Progenitor cell of endocrine pancreas (in vitro differentiated cells): ENCODE results near the gene GTF3C2. TPM values are rescaled to one million over a fixed set of nuclear protein-coding genes. Genes with fewer than 3 reads are reported as not detected.
"Not testable (repeated sequence)": the region's sequence is repeated elsewhere in the genome, so short reads cannot be mapped to it uniquely, and the experiment has no call there.

Experiments used
- DNase-seq: peaks from one replicate; pipeline ENCODE4 v3.0.0; 2021; ENCODE audit warnings: low spot score; ENCODE audit not compliant: unreplicated experiment
- H3K27ac Mint-ChIP-seq: 2 replicates; pipeline ENCODE4 v1.8.0; 2021; ENCODE audit warnings: mild to moderate bottlenecking, moderate library complexity, mixed read lengths
- H3K27me3 Mint-ChIP-seq: 2 replicates; pipeline ENCODE4 v1.8.0; 2021; ENCODE audit warnings: mixed read lengths
- H3K36me3 Mint-ChIP-seq: 2 replicates; pipeline ENCODE4 v1.8.0; 2022; ENCODE audit warnings: mixed read lengths; ENCODE audit not compliant: insufficient read depth
- H3K4me1 Mint-ChIP-seq: 2 replicates; pipeline ENCODE4 v1.8.0; 2021; ENCODE audit warnings: low read depth, mixed read lengths
- H3K4me3 Mint-ChIP-seq: 2 replicates; pipeline ENCODE4 v1.8.0; 2021; ENCODE audit warnings: low read depth, mild to moderate bottlenecking, moderate library complexity, mixed read lengths
- H3K9me3 Mint-ChIP-seq: 2 replicates; pipeline ENCODE4 v1.8.0; 2021; ENCODE audit warnings: low read depth, mixed read lengths
- CTCF ChIP-seq: fragments of 200-600 bp; sonication (generic); IDR thresholded peaks from one replicate; pipeline ENCODE4 v1.5.0; 2021; ENCODE audit warnings: antibody characterized with exemption, mild to moderate bottlenecking; ENCODE audit not compliant: unreplicated experiment
- total RNA-seq: library from RNA; stranded (reverse); gene quantifications from 2 replicates; pipeline ENCODE4 v1.2.1, GENCODE V29; 2021

Gene GTF3C2
- total RNA-seq, 1 donor from 2014 or later: 106 TPM

GRCh38 chr2:27322766-27323595, 33.6 kb downstream of the GTF3C2 start, which contains the start of gene MPV17:
MPV17 (minus strand) TSS chr2:27323097; CDS start chr2:27322517, 580 bp downstream.
- Mint-ChIP-seq H3K4me1 (peaks cover 11% of the 10 kb centered on the region), H3K4me3 (peak within 1 kb of the TSS; percentile 89), H3K27me3 (no peaks in the 10 kb centered on the region), H3K36me3 (peaks cover 15% of the 10 kb centered on the region), H3K9me3 (no peaks in the 10 kb centered on the region), H3K27ac (peak within 1 kb of the TSS; percentile 99)
- no peak for TF ChIP-seq CTCF
- DNase-seq: peak; percentile 80

DNA sequence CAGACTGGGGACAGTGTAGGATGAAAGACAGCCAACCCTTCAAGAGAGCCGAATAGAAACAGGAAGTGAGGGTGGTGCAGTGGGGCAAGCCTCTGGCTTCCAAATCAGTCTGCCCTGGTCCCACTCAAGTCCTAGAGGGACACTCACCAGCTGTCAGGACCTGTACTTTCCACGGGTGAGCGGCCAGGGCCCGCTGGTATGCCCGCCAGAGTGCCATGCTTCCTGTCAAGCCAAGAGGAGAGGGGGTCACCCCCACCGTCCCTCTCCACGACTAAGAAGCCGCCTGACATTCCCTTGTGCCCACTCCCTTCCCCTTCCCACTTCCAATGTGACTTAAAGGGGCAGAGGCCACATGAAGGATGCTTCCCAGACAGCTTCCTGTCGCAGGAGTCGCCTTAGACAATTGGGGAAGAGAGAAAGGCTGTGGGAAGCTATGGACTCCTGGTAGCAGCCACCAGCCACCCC, 34.2 kb downstream of the GTF3C2 start:
- H3K4me1 Mint-ChIP-seq: peaks cover 11% of the 10 kb centered on the region
- no peaks in the 10 kb centered on the region for H3K9me3 Mint-ChIP-seq
- TF ChIP-seq CTCF: no peak
- DNase-seq: no peak
- H3K27ac Mint-ChIP-seq: peak overlapping the region; percentile 99
- H3K36me3 Mint-ChIP-seq: peaks cover 13% of the 10 kb centered on the region
- no peaks in the 10 kb centered on the region for H3K27me3 Mint-ChIP-seq
- peak overlapping the region; percentile 89 for H3K4me3 Mint-ChIP-seq

DNA sequence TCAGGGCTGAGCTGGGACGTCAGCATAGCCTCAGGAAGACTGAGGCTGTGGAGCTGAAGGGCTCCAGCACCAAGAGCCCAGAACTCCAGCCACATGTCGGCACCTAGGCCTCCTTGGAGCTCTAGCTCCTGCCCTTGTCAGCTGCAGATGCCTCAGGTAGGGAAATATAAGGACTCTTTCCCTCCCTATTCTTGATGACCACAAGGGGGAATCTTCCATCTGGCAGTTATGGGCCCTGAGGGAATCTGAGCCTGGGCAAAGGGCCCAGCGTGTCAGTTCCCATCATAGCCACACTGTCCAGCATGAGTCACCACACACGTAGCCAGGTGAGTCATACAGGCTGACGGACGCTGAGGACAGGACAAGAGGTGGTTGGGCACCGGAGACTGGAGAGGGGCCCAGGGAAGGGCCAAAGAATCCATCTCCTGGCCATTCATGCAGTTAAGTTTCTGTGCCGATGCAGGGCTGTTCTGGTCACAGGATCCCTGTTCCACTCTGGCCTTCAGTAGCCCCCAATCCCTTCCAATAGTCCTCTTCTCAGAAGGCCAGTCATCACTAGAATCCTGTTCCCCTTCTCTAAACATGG, 35.5 kb downstream of the GTF3C2 start:
- H3K4me1 Mint-ChIP-seq: peaks cover 11% of the 10 kb centered on the region
- H3K36me3 Mint-ChIP-seq: peaks cover 3% of the 10 kb centered on the region
- peak overlapping the region; percentile 52 for H3K4me3 Mint-ChIP-seq
- H3K9me3 Mint-ChIP-seq: no peaks in the 10 kb centered on the region
- TF ChIP-seq CTCF: peak; percentile 26
- H3K27me3 Mint-ChIP-seq: no peaks in the 10 kb centered on the region
- no peak for DNase-seq
- peak overlapping the region; percentile 51 for H3K27ac Mint-ChIP-seq

- not testable (repeated sequence) for DNase-seq, H3K27me3 Mint-ChIP-seq, H3K4me3 Mint-ChIP-seq, H3K36me3 Mint-ChIP-seq, H3K27ac Mint-ChIP-seq, H3K9me3 Mint-ChIP-seq
- H3K4me1 Mint-ChIP-seq: peaks cover 11% of the 10 kb centered on the region
These were observed 36.7 kb downstream of the GTF3C2 start for GRCh38 chr2:27319839-27320238.

- Mint-ChIP-seq H3K4me1 (no peaks in the 10 kb centered on the region), H3K9me3 (no peaks in the 10 kb centered on the region), H3K36me3 (no peaks in the 10 kb centered on the region), H3K27me3 (no peaks in the 10 kb centered on the region), H3K27ac (no peak overlapping the region), H3K4me3 (no peak overlapping the region)
- no peak for TF ChIP-seq CTCF
- DNase-seq: no peak
These were observed 39.7 kb downstream of the GTF3C2 start for GRCh38 chr2:27316655-27317412.
